Bone marrow (tissue), 2 donors: ENCODE results near the gene CYP2A13.
"Not testable (repeated sequence)": the region's sequence is repeated elsewhere in the genome, so short reads cannot be mapped to it uniquely, and the experiment has no call there.

Experiments used
- DNase-seq, 2 donors: peaks; one replicate each; lab custom pipeline; 2025; lab: John Stamatoyannopoulos, UW

The CYP2A13 gene

DNA sequence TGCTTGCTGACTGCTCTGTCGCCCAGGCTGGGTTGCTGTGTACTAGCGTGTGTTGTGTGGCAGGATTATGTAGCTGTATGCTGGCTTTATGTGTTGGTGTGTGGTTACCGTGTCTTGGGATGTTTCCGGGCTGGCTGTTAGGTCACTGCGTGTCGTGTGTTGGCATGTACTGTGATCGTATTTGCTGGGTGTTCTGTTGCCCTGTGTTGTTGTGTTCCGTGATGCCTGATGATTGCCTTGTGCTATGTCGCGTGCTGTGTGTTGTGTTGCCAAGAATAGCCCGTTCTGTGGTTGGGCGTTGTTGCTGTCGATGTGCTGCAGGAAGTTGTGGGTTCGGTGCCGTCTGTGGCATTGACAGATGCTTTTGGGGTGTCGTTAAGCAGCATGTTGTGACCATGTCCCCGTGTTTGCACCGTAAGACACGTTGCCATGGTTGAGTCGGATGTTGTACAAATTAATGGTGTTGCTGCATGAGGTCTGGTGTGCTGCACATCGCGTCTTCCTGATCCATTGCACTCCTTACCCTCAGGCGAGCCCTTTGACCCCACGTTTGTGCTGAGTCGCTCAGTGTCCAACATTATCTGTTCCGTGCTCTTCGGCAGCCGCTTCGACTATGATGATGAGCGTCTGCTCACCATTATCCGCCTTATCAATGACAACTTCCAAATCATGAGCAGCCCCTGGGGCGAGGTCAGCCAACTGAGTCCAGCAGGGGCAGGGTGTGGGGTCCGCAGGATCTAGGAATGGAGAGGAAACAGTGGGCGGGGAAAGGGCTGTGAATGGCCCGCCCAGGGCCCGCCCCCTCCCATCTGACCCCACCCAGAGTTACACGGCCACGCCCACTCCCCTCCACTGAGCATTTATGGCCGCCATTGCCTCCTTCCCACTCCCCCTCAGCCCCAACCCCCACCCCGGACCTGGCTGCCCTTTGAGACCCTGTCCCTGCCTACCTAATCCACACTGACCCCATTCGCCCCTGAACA lies 33.0 kb downstream of the CYP2A13 start:
- DNase-seq, result peak in 1 of 2 donors; percentile 25

DNA sequence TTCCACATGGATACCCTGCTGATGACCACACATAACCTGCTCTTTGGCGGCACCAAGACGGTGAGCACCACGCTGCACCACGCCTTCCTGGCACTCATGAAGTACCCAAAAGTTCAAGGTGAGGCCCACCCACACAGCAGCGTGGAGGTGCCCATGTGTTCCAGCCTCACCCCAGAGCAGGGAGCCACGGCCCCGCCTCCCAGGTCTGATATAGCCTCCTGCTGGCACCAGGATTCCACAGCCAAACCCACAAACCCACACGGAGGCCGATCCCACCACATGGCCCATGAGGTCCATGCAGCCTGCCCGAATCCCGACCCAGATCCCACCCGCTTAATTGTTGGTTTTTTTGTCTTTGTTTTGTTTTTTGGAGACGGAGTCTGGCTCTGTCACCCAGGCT lies 34.6 kb downstream of the CYP2A13 start:
- not testable (repeated sequence) for DNase-seq

- DNase-seq, result no peak
Observed at GRCh38 chr19:41123716-41124294, 35.6 kb downstream of the CYP2A13 start.

GRCh38 chr19:41126765-41127203 lies 38.5 kb downstream of the CYP2A13 start:
- not testable (repeated sequence) for DNase-seq

DNA sequence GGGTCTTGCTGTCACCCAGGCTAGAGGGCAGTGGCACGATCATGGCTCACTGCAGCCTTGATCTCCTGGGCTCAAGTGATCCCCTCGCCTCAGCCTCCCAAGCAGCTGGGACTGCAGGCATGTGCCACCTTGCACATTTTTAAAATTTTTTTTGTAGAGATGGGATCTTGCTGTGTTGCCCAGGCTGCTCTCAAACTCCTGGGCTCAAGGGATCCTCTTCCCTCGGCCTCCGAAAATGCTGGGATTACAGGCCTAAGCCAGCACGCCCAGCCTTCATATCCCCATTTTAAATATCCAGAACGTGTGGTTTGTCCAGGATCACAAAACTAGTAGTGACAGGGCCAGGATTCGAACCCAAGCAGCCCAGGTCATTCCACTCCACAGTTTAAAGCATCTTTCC lies 39.1 kb downstream of the CYP2A13 start:
- DNase-seq, result not testable (repeated sequence)

GRCh38 chr19:41127801-41128300 lies 39.6 kb downstream of the CYP2A13 start:
- peak in 1 of 2 donors; percentile 68 for DNase-seq

DNA sequence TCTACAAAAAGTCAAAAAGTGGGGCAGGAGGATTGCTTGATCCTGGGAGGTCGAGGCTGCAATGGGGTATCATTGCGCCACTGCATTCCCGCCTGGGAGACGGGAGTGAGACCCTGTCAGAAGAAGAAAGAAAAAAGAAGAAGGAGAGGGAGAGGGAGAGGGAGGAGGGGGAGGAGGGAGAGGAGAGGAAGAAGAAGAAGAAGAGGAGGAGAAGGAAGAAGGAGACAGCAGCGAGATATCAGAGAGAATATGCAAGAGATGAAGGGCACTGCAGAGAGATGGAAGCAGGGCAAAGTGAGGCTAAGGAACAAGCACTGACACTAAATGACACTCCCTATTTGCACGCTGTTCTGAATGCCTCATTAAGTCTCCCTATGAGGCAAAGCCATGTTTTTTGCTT lies 40.4 kb downstream of the CYP2A13 start:
- DNase-seq, result no peak

- no peak for DNase-seq
Observed at GRCh38 chr19:41131186-41131585, 42.9 kb downstream of the CYP2A13 start.

DNA sequence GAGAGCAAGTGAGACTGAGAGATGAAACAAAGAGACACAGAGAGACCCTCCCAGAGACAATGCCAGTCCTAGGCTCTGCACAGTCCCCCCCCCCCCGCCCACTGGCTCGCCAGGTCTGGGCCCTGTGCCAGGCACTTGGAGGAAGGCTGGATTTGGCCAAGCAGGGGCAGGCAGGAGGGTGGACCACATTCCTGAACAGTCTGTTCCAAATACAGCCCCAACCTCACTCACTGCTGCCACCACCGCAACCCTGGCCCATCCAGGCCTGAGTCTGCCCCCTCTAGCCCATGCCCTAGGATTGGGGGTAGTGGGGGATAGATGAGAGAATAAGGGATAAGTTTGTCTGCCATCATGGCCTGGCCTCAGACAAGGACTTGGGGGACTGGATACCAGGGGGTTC lies 45.0 kb downstream of the CYP2A13 start:
- DNase-seq, result no peak

GRCh38 chr19:41134616-41135015 lies 46.4 kb downstream of the CYP2A13 start:
- DNase-seq, result no peak

DNA sequence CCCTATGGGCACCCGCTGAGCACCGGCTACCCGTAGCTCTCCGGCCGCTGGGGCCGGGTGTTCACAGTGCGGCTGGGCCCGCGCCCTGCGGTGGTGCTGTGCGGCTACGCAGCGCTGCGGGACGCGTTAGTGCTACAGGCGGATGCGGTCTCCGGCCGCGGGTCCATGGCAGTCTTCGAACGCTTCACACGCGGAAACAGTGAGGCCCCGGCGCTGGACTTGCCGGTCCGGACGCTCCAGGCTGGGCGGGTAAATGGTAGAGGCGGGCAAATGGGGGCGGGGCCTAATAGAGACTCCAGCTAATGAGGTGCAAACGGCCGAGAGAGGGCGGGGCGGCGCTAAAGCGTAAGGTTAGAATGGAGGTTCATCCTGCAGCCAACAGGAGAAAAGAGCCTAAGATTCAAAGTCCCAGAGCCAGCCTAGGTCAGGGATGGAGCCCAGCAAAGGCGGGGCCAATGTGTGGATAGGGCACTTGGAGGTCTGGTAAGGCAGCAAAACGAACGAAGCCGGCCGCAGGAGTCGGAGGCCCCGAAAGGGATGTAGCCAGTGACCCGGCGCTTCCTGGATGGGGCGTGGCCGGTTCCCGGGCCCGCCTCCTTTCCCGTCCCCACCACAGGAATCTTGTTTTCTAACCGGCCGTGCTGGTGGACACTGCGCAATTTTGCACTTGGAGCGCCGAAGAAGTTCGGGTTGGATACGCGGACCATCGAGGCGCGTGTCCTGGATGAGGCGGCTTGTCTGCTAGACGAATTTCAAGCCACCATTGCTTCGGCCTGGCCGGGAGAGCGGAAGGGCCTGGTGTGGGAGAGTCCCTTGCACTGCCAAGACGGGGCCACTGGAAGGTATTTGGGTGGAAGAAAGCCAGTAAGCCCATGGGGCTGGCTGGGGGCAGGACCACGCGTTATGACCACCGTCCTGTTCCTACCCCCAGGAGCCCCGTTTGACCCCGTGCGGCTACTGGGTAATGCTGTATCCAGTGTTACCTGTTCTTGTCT lies 47.4 kb downstream of the CYP2A13 start:
- DNase-seq, result peak in 1 of 2 donors; percentile 37

- DNase-seq, result no peak
Observed at GRCh38 chr19:41136636-41137455, 48.6 kb downstream of the CYP2A13 start.

- peak; percentile 35 to 79 for DNase-seq
Observed at GRCh38 chr19:41144403-41144802, 56.2 kb downstream of the CYP2A13 start.
